HUES64 (cell line): Measurements from ENCODE around the gene BRWD1. TPM values are rescaled to one million over a fixed set of nuclear protein-coding genes. Genes with fewer than 3 reads are reported as not detected.
A peak's percentile ranks its signal among the peaks of the same experiment; 100 is the strongest.

Experiments
- H3K27ac ChIP-seq: 2 replicates; pipeline ENCODE4 v1.7.0; 2013; ENCODE audit warnings: low read depth, low read length, inconsistent platforms
- H3K27me3 ChIP-seq: 2 replicates; pipeline ENCODE4 v1.6.1; 2013; ENCODE audit warnings: mild to moderate bottlenecking, low read length; ENCODE audit not compliant: insufficient read depth
- H3K36me3 ChIP-seq: 2 replicates; pipeline ENCODE4 v1.6.1; 2013; ENCODE audit warnings: mild to moderate bottlenecking, low read length; ENCODE audit not compliant: insufficient read depth
- H3K4me1 ChIP-seq: 2 replicates; pipeline ENCODE4 v1.6.1; 2013; ENCODE audit warnings: mild to moderate bottlenecking, low read length, moderate library complexity; ENCODE audit not compliant: insufficient read depth
- H3K4me3 ChIP-seq: 2 replicates; pipeline ENCODE4 v1.5.1; 2013; ENCODE audit warnings: mild to moderate bottlenecking, low read length, moderate library complexity
- H3K9ac ChIP-seq: 2 replicates; pipeline ENCODE4 v1.6.1; 2013; ENCODE audit warnings: mild to moderate bottlenecking, low read depth, low read length
- H3K9me3 ChIP-seq: 2 replicates; pipeline ENCODE4 v1.6.1; 2013; ENCODE audit warnings: low read depth, low read length; ENCODE audit not compliant: insufficient read depth
- WGBS: fragments of 150-250, 120-280 bp; methylation state at CpG from one replicate; pipeline ENCODE4 v1.1.7; 2013; ENCODE audit warnings: missing lambda C conversion rate; 5-methylcytosine and 5-hydroxymethylcytosine counted together
- polyA plus RNA-seq, 2 experiments: library from polyadenylated mRNA; stranded (reverse); fragments of 50-300 nt; gene quantifications; one replicate each; pipeline ENCODE4 v1.2.3, GENCODE V29; 2013

BRWD1 gene
- polyA plus RNA-seq (2013, experiment 1 of 2) = 15.8 TPM
- polyA plus RNA-seq (2013, experiment 2 of 2) = 19.1 TPM

- H3K27me3 ChIP-seq = no peaks in the 10 kb centered on the region
- H3K36me3 ChIP-seq = peaks cover 31% of the 10 kb centered on the region
- H3K27ac ChIP-seq = peak within 1 kb of the TSS; percentile 99
- peak within 1 kb of the TSS; percentile 94 for H3K9ac ChIP-seq
- under 1% methylated on average over 78 of the region's 78 CpGs for WGBS
- no peaks in the 10 kb centered on the region for H3K9me3 ChIP-seq
- H3K4me1 ChIP-seq = peaks cover 13% of the 10 kb centered on the region; the same call in 1 of the 2 replicates
- peak within 1 kb of the TSS; percentile 73 for H3K4me3 ChIP-seq
Observed at GRCh38 chr21:39313571-39314142, at the start of gene BRWD1. Gene BRWD1, minus strand, starts transcription at chr21:39313632. Its CDS starts 141 bp downstream, at chr21:39313491.

- H3K27ac ChIP-seq = no peak overlapping the region
- 94% methylated on average over 3 of the region's 3 CpGs for WGBS
- H3K27me3 ChIP-seq = no peaks in the 10 kb centered on the region
Observed at GRCh38 chr21:39362733-39363132, 49.3 kb upstream of the BRWD1 start.

GRCh38 chr21:39359382-39359781, 46.0 kb upstream of the BRWD1 start:
- Histone ChIP-seq H3K27ac (no peak overlapping the region), H3K36me3 (no peaks in the 10 kb centered on the region), H3K9me3 (no peaks in the 10 kb centered on the region), H3K4me1 (no peaks in the 10 kb centered on the region), H3K9ac (no peak overlapping the region), H3K4me3 (no peak overlapping the region), H3K27me3 (no peaks in the 10 kb centered on the region)
- 92% methylated on average over 4 of the region's 4 CpGs for WGBS

More at GRCh38 chr21:39362733-39363132, 49.3 kb upstream of the BRWD1 start:
- H3K4me1 ChIP-seq = no peaks in the 10 kb centered on the region
- no peaks in the 10 kb centered on the region for H3K9me3 ChIP-seq
- H3K36me3 ChIP-seq = no peaks in the 10 kb centered on the region
- H3K9ac ChIP-seq = no peak overlapping the region
- no peak overlapping the region for H3K4me3 ChIP-seq

GRCh38 chr21:39353295-39353694, 39.9 kb upstream of the BRWD1 start:
- Histone ChIP-seq H3K36me3 (no peaks in the 10 kb centered on the region), H3K4me3 (no peak overlapping the region), H3K4me1 (0 out of 2 replicates have a peak, but pooled peaks cover 5% of the 10 kb centered on the region), H3K27ac (no peak overlapping the region), H3K9ac (no peak overlapping the region), H3K9me3 (no peaks in the 10 kb centered on the region), H3K27me3 (no peaks in the 10 kb centered on the region)
- WGBS = 87% methylated on average over 3 of the region's 3 CpGs

- Histone ChIP-seq H3K27ac (peak overlapping the region; percentile 75), H3K36me3 (peaks cover 26% of the 10 kb centered on the region), H3K27me3 (no peaks in the 10 kb centered on the region), H3K9ac (peak overlapping the region; percentile 75), H3K4me3 (peak overlapping the region; percentile 71), H3K4me1 (peaks cover 22% of the 10 kb centered on the region), H3K9me3 (no peaks in the 10 kb centered on the region)
- 87% methylated on average over 18 of the region's 19 CpGs for WGBS
Observed at GRCh38 chr21:39350094-39351005, 36.9 kb upstream of the BRWD1 start.

- Histone ChIP-seq H3K36me3 (peaks cover 35% of the 10 kb centered on the region), H3K27ac (peak overlapping the region; percentile 75), H3K27me3 (no peaks in the 10 kb centered on the region), H3K9ac (peak overlapping the region; percentile 75), H3K4me3 (peak overlapping the region; percentile 71), H3K9me3 (no peaks in the 10 kb centered on the region), H3K4me1 (peaks cover 26% of the 10 kb centered on the region)
- 15% methylated on average over 56 of the region's 56 CpGs for WGBS
Observed at GRCh38 chr21:39349211-39350093, 36.0 kb upstream of the BRWD1 start.

GRCh38 chr21:39348355-39349210, 35.2 kb upstream of the BRWD1 start, which contains the start of gene HMGN1:
Gene HMGN1, minus strand, starts transcription at chr21:39349088. Its CDS starts 171 bp downstream, at chr21:39348917.
- peak within 1 kb of the TSS; percentile 98 for H3K9ac ChIP-seq
- H3K27me3 ChIP-seq = no peaks in the 10 kb centered on the region
- peaks cover 29% of the 10 kb centered on the region for H3K4me1 ChIP-seq
- under 1% methylated on average over 105 of the region's 116 CpGs for WGBS
- peak within 1 kb of the TSS; percentile 96 for H3K27ac ChIP-seq
- no peaks in the 10 kb centered on the region for H3K9me3 ChIP-seq
- H3K36me3 ChIP-seq = peaks cover 44% of the 10 kb centered on the region
- H3K4me3 ChIP-seq = peak within 1 kb of the TSS; percentile 93

GRCh38 chr21:39348040-39348354, 34.6 kb upstream of the BRWD1 start:
- H3K9me3 ChIP-seq = no peaks in the 10 kb centered on the region
- H3K9ac ChIP-seq = peak overlapping the region; percentile 98
- H3K27ac ChIP-seq = peak overlapping the region; percentile 96
- peaks cover 29% of the 10 kb centered on the region for H3K4me1 ChIP-seq
- no peaks in the 10 kb centered on the region for H3K27me3 ChIP-seq
- H3K4me3 ChIP-seq = peak overlapping the region; percentile 93
- under 1% methylated on average over 8 of the region's 11 CpGs for WGBS
- H3K36me3 ChIP-seq = peaks cover 50% of the 10 kb centered on the region

- H3K4me3 ChIP-seq = peak overlapping the region; percentile 93
- no peaks in the 10 kb centered on the region for H3K9me3 ChIP-seq
- H3K9ac ChIP-seq = peak overlapping the region; percentile 98
- H3K36me3 ChIP-seq = peaks cover 52% of the 10 kb centered on the region
- WGBS = 5% methylated on average over 9 of the region's 10 CpGs
- H3K27ac ChIP-seq = peak overlapping the region; percentile 96; the same call in 1 of the 2 replicates
- peaks cover 29% of the 10 kb centered on the region for H3K4me1 ChIP-seq
- H3K27me3 ChIP-seq = no peaks in the 10 kb centered on the region
Observed at GRCh38 chr21:39347537-39347936, 34.1 kb upstream of the BRWD1 start.
